Measurements from ENCODE around the gene LIN28B.
"Not testable (repeated sequence)": the region's sequence is repeated elsewhere in the genome, so short reads cannot be mapped to it uniquely, and the experiment has no call there.

LIN28B gene

GRCh38 chr6:105075210-105075609, 118.3 kb downstream of the LIN28B start:
- no peak for DNase-seq

- DNase-seq: not testable (repeated sequence)
These were observed 119.5 kb downstream of the LIN28B start for GRCh38 chr6:105076418-105076817.

- DNase-seq: no peak
These were observed 120.9 kb downstream of the LIN28B start for GRCh38 chr6:105077596-105078385.

GRCh38 chr6:105078386-105078708, 121.4 kb downstream of the LIN28B start:
- no peak for DNase-seq

- no peak for DNase-seq
These were observed 123.4 kb downstream of the LIN28B start for GRCh38 chr6:105080279-105080678.

- DNase-seq: not testable (repeated sequence)
These were observed 124.8 kb downstream of the LIN28B start for GRCh38 chr6:105081662-105082061.

- no peak for DNase-seq
These were observed 130.8 kb downstream of the LIN28B start for GRCh38 chr6:105087571-105088211.

GRCh38 chr6:105091140-105091829, 134.4 kb downstream of the LIN28B start:
- no peak for DNase-seq

- DNase-seq: no peak
These were observed 137.3 kb downstream of the LIN28B start for GRCh38 chr6:105094133-105094640.

GRCh38 chr6:105095139-105095538, 138.2 kb downstream of the LIN28B start:
- no peak for DNase-seq

GRCh38 chr6:105097288-105097687, 140.4 kb downstream of the LIN28B start:
- no peak for DNase-seq

GRCh38 chr6:105099371-105099770, 142.5 kb downstream of the LIN28B start:
- DNase-seq: no peak

GRCh38 chr6:105102186-105102585, 145.3 kb downstream of the LIN28B start:
- no peak for DNase-seq

- DNase-seq: no peak
These were observed 148.2 kb downstream of the LIN28B start for GRCh38 chr6:105105094-105105493.

GRCh38 chr6:105106260-105106659, 149.4 kb downstream of the LIN28B start:
- no peak for DNase-seq

- no peak for DNase-seq
These were observed 150.3 kb downstream of the LIN28B start for GRCh38 chr6:105107207-105107606.

GRCh38 chr6:105108631-105109262, 151.8 kb downstream of the LIN28B start:
- no peak for DNase-seq

- DNase-seq: no peak
These were observed 153.3 kb downstream of the LIN28B start for GRCh38 chr6:105109955-105110895.

- DNase-seq: no peak
These were observed 154.2 kb downstream of the LIN28B start for GRCh38 chr6:105111105-105111504.

- no peak for DNase-seq
These were observed 155.0 kb downstream of the LIN28B start for GRCh38 chr6:105111871-105112270.

GRCh38 chr6:105112577-105112976, 155.7 kb downstream of the LIN28B start:
- no peak for DNase-seq

GRCh38 chr6:105113422-105113821, 156.5 kb downstream of the LIN28B start:
- no peak for DNase-seq

Measured in stimulated activated CD4-positive, alpha-beta T cell treated with anti-CD3 and anti-CD28 coated beads, Interleukin-12 subunit alpha, Interleukin-12 subunit beta, amount 100 ng/mL, for 4 hours (primary cell).